ENCODE results near the gene PALMD. TPM values are rescaled to one million over a fixed set of nuclear protein-coding genes. Genes with fewer than 3 reads are reported as not detected.

Gene PALMD
- total RNA-seq, 1 donor from 2014 or later = 39.5 TPM

- H3K4me1 ChIP-seq = peaks cover 31% of the 10 kb centered on the region
- H3K27ac ChIP-seq = peak overlapping the region; percentile 68
- no peaks in the 10 kb centered on the region for H3K9me3 ChIP-seq
Observed at GRCh38 chr1:99661780-99662179, 15.9 kb downstream of the PALMD start.

GRCh38 chr1:99662539-99663080, 16.7 kb downstream of the PALMD start:
- peak in 1 of 2 donors; percentile 97 for DNase-seq (ENCODE audit: extremely low spot score in 2 of 2)
- Histone ChIP-seq H3K27me3 (no peaks in the 10 kb centered on the region), H3K4me1 (peaks cover 31% of the 10 kb centered on the region), H3K27ac (peak overlapping the region; percentile 68), H3K36me3 (peaks cover 0 to 9% of the 10 kb centered on the region in 2 donors), H3K4me3 (no peak overlapping the region), H3K9me3 (no peaks in the 10 kb centered on the region)
- intact Hi-C loops (cut with DNase I) = no loop called here
- TF ChIP-seq POLR2A (IDR thresholded peaks at IDR 0.05) (no peak), POLR2AphosphoS5 (IDR thresholded peaks at IDR 0.05; ENCODE audit: insufficient read depth in 1 of 2, low read depth in 1 of 2) (peak; percentile 39 to 78)
- TF ChIP-seq, protein P1, sequence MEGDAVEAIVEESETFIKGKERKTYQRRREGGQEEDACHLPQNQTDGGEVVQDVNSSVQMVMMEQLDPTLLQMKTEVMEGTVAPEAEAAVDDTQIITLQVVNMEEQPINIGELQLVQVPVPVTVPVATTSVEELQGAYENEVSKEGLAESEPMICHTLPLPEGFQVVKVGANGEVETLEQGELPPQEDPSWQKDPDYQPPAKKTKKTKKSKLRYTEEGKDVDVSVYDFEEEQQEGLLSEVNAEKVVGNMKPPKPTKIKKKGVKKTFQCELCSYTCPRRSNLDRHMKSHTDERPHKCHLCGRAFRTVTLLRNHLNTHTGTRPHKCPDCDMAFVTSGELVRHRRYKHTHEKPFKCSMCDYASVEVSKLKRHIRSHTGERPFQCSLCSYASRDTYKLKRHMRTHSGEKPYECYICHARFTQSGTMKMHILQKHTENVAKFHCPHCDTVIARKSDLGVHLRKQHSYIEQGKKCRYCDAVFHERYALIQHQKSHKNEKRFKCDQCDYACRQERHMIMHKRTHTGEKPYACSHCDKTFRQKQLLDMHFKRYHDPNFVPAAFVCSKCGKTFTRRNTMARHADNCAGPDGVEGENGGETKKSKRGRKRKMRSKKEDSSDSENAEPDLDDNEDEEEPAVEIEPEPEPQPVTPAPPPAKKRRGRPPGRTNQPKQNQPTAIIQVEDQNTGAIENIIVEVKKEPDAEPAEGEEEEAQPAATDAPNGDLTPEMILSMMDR (IDR thresholded peaks at IDR 0.05) = no peak

More at GRCh38 chr1:99661780-99662179, 15.9 kb downstream of the PALMD start:
- no peak overlapping the region for H3K4me3 ChIP-seq
- TF ChIP-seq, protein P1 (IDR thresholded peaks at IDR 0.05) = no peak
- TF ChIP-seq POLR2AphosphoS5 (IDR thresholded peaks at IDR 0.05; ENCODE audit: insufficient read depth in 1 of 2, low read depth in 1 of 2) = peak in 1 of 2 donors; percentile 19
- no peak for TF ChIP-seq POLR2A (IDR thresholded peaks at IDR 0.05)
- intact Hi-C loops (cut with DNase I) = no loop called here
- DNase-seq (ENCODE audit: extremely low spot score in 2 of 2) = no peak
- no peaks in the 10 kb centered on the region for H3K27me3 ChIP-seq
- H3K36me3 ChIP-seq = peaks cover 0 to 9% of the 10 kb centered on the region in 2 donors

DNA sequence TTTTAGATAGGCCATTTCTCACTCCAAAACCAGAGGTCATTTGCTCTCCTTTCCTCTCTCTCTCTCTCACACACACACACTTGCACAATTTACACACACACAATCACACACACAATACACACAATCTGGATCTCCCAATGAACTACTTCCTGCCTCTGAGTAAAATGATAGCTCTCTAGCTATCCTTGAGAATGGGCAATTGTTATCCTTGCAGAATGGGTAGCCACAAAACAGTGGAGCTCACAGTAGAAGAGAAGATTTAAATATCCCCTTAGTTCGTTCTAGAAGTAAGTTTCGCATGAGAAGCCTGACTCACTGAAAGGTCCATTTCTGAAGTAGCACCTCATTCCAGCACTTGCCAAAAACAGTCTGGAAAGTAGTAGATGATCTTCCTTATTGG, 17.6 kb downstream of the PALMD start:
- H3K27me3 ChIP-seq = no peaks in the 10 kb centered on the region
- H3K36me3 ChIP-seq = peaks cover 0 to 17% of the 10 kb centered on the region in 2 donors
- TF ChIP-seq POLR2AphosphoS5 (IDR thresholded peaks at IDR 0.05; ENCODE audit: insufficient read depth in 1 of 2, low read depth in 1 of 2) = no peak
- TF ChIP-seq, protein P1 (IDR thresholded peaks at IDR 0.05) = no peak
- no peak for TF ChIP-seq POLR2A (IDR thresholded peaks at IDR 0.05)
- peak overlapping the region; percentile 68 for H3K27ac ChIP-seq
- intact Hi-C loops (cut with DNase I) = no loop called here
- H3K4me1 ChIP-seq = peaks cover 31% of the 10 kb centered on the region
- no peak for DNase-seq (ENCODE audit: extremely low spot score in 2 of 2)
- no peaks in the 10 kb centered on the region for H3K9me3 ChIP-seq
- no peak overlapping the region for H3K4me3 ChIP-seq

GRCh38 chr1:99665212-99665611, 19.3 kb downstream of the PALMD start:
- Histone ChIP-seq H3K27ac (no peak overlapping the region), H3K4me1 (peaks cover 31% of the 10 kb centered on the region), H3K36me3 (peaks cover 0 to 19% of the 10 kb centered on the region in 2 donors), H3K9me3 (no peaks in the 10 kb centered on the region), H3K4me3 (no peak overlapping the region), H3K27me3 (no peaks in the 10 kb centered on the region)
- TF ChIP-seq POLR2A (IDR thresholded peaks at IDR 0.05) = no peak
- TF ChIP-seq, protein P1 (IDR thresholded peaks at IDR 0.05) = no peak
- TF ChIP-seq POLR2AphosphoS5 (IDR thresholded peaks at IDR 0.05; ENCODE audit: insufficient read depth in 1 of 2, low read depth in 1 of 2) = no peak
- intact Hi-C loops (cut with DNase I) = loop anchor here (5.0 kb wide), 1 partner anchor 657 kb away; no protein-coding TSS in a partner anchor
- no peak for DNase-seq (ENCODE audit: extremely low spot score in 2 of 2)

DNA sequence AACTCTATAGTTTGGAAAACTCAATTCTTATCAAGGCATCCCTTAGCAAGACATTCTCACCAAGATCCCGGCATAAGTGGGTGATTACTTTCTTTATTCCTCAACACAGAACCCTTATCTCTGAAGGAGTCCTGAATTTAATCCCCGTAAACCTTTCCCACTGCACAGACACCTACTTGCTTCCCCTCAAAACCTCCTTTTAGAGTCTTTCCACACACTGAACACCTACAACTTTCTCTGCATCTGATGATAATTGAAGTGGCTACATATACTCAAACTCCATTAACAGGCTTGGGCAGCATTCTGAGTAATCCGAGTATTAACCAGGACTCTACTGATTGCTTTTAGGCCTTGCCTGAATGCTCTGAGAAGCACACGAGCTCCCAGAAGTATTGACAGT, 23.5 kb downstream of the PALMD start:
- TF ChIP-seq, protein P1 (IDR thresholded peaks at IDR 0.05) = no peak
- TF ChIP-seq POLR2A (IDR thresholded peaks at IDR 0.05) = no peak
- TF ChIP-seq POLR2AphosphoS5 (IDR thresholded peaks at IDR 0.05; ENCODE audit: insufficient read depth in 1 of 2, low read depth in 1 of 2) = no peak
- Histone ChIP-seq H3K27me3 (no peaks in the 10 kb centered on the region), H3K4me1 (no peaks in the 10 kb centered on the region), H3K27ac (no peak overlapping the region), H3K36me3 (peaks cover 0 to 13% of the 10 kb centered on the region in 2 donors), H3K9me3 (no peaks in the 10 kb centered on the region), H3K4me3 (no peak overlapping the region)
- intact Hi-C loops (cut with DNase I) = loop anchor here (5.0 kb wide), 1 partner anchor 653 kb away; no protein-coding TSS in a partner anchor
- DNase-seq (ENCODE audit: extremely low spot score in 2 of 2) = no peak
